Measurements from ENCODE around the gene ZNF629. TPM values are rescaled to one million over a fixed set of nuclear protein-coding genes. Genes with fewer than 3 reads are reported as not detected.

ZNF629 gene
- polyA plus RNA-seq, 2 of the 4 experiments (the other 2 are of a cell fraction), result 5.9 to 13.6 TPM

DNA sequence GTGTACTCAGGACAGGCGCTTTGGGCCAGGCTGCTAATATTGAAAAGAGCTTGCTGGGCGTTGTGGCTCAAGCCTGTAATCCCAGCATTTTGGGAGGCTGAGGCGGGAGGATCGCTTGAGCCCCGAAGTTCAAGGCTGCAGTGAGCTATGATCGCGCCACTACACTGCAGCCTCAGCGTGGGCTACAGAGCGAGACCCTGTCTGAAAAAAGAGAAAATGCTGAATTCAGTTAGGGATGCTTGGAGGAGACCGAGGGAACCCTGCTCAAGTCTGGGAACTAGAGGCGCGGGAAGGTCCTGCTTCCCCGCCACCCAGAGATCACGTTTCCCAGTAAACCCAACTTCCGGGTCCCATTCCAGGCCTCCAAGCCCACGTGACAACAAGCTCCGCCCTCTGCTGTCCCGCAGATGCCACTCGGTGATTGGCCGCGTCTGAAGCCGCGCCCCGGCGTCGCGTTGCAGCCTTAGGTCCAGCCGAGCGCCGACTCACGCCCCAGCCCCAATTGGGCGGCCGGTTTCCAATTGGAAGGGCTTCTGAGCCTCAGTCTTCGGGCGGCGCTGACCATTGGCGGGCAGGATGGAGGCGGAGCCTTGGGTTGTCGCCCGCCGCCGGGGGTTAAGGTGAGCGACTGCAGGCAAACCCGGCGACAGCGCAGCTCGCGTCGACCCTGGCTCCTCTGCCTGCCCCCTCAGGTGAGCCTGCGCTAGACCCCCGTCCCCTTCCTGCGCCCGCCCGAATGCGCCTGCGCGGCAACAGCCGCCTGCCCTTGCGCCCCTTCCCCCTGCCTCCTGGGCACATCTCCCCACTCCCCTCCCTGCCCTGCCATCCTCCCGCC is 39.0 kb downstream of the ZNF629 start, which contains the start of gene PHKG2 (continued):
- TF ChIP-seq NFE2L2 (conservative IDR thresholded peaks at IDR 0.05; ENCODE audit: low read length), result no peak
- no peak for TF ChIP-seq HEYL (CRISPR knock-in tag; IDR thresholded peaks at IDR 0.05)
- TF ChIP-seq FOSL2 (IDR thresholded peaks at IDR 0.05), result no peak
- TF ChIP-seq FOSL2 (CRISPR knock-in tag; IDR thresholded peaks at IDR 0.05), result no peak
- no peak; the same call in 1 of the 2 replicates for TF ChIP-seq HOXA7 (CRISPR knock-in tag; IDR thresholded peaks at IDR 0.05)
- TF ChIP-seq, protein P1, sequence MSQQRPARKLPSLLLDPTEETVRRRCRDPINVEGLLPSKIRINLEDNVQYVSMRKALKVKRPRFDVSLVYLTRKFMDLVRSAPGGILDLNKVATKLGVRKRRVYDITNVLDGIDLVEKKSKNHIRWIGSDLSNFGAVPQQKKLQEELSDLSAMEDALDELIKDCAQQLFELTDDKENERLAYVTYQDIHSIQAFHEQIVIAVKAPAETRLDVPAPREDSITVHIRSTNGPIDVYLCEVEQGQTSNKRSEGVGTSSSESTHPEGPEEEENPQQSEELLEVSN (IDR thresholded peaks at IDR 0.05; ENCODE audit: borderline replicate concordance, low read depth), result peak; percentile 77
- no peak for TF ChIP-seq CBX2 (IDR thresholded peaks at IDR 0.05; ENCODE audit: borderline replicate concordance, low read depth)
- TF ChIP-seq, protein P2, sequence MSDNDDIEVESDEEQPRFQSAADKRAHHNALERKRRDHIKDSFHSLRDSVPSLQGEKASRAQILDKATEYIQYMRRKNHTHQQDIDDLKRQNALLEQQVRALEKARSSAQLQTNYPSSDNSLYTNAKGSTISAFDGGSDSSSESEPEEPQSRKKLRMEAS (IDR thresholded peaks at IDR 0.05), result peak; percentile 90
- TF ChIP-seq MYC (IDR thresholded peaks at IDR 0.05; ENCODE audit: borderline replicate concordance, low read length), result no peak; the same call in 1 of the 2 replicates

DNA sequence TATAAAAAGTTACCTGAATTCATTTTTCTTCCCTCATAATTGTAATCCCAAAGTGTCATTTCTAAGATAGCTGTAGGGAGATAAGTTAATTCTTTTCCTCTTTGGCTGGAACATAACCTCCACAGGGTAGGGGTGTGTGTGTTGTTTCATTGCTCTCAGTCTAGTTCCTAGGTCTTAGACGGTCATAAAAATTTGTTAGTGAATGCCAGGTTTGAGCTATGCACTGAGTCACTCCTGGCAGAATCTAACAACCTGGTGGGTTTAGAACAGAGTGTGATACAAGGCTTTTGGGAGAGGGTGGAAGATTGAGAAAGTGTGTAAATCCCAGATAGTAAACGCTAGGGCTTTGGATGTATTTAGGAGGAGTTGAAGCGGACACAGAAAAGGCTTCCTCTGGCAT is 39.7 kb downstream of the ZNF629 start:
- H3K4me1 ChIP-seq, result peaks cover 13% of the 10 kb centered on the region
- TF ChIP-seq EP300 (IDR thresholded peaks at IDR 0.05), result no peak
- TF ChIP-seq MAZ (IDR thresholded peaks at IDR 0.05; ENCODE audit: borderline replicate concordance, low read depth, low read length), result no peak
- no peak for TF ChIP-seq TP53 (CRISPR knock-in tag; IDR thresholded peaks at IDR 0.05)
- no peak for TF ChIP-seq HOXB13 (CRISPR knock-in tag; IDR thresholded peaks at IDR 0.05; ENCODE audit: low read depth)
- no peak for TF ChIP-seq CBX2 (IDR thresholded peaks at IDR 0.05; ENCODE audit: borderline replicate concordance, low read depth)
- no peak for TF ChIP-seq ZSCAN20 (CRISPR knock-in tag; IDR thresholded peaks at IDR 0.05)
- no peak for TF ChIP-seq HOXA7 (CRISPR knock-in tag; IDR thresholded peaks at IDR 0.05)
- TF ChIP-seq BHLHE40 (IDR thresholded peaks at IDR 0.05; ENCODE audit: low read depth, low read length), result no peak
- TF ChIP-seq, protein P2 (IDR thresholded peaks at IDR 0.05), result no peak
- TF ChIP-seq, protein P3, sequence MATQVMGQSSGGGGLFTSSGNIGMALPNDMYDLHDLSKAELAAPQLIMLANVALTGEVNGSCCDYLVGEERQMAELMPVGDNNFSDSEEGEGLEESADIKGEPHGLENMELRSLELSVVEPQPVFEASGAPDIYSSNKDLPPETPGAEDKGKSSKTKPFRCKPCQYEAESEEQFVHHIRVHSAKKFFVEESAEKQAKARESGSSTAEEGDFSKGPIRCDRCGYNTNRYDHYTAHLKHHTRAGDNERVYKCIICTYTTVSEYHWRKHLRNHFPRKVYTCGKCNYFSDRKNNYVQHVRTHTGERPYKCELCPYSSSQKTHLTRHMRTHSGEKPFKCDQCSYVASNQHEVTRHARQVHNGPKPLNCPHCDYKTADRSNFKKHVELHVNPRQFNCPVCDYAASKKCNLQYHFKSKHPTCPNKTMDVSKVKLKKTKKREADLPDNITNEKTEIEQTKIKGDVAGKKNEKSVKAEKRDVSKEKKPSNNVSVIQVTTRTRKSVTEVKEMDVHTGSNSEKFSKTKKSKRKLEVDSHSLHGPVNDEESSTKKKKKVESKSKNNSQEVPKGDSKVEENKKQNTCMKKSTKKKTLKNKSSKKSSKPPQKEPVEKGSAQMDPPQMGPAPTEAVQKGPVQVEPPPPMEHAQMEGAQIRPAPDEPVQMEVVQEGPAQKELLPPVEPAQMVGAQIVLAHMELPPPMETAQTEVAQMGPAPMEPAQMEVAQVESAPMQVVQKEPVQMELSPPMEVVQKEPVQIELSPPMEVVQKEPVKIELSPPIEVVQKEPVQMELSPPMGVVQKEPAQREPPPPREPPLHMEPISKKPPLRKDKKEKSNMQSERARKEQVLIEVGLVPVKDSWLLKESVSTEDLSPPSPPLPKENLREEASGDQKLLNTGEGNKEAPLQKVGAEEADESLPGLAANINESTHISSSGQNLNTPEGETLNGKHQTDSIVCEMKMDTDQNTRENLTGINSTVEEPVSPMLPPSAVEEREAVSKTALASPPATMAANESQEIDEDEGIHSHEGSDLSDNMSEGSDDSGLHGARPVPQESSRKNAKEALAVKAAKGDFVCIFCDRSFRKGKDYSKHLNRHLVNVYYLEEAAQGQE (IDR thresholded peaks at IDR 0.05), result no peak
- no peak for TF ChIP-seq CHD2 (IDR thresholded peaks at IDR 0.05; ENCODE audit: low read length, partially characterized antibody)
- TF ChIP-seq HOXB5 (CRISPR knock-in tag; IDR thresholded peaks at IDR 0.05), result no peak
- no peak for TF ChIP-seq MAFK (IDR thresholded peaks at IDR 0.05; ENCODE audit: partially characterized antibody)
- no peak for TF ChIP-seq CBX8 (IDR thresholded peaks at IDR 0.05)
- no peak for TF ChIP-seq POLR2A (IDR thresholded peaks at IDR 0.05; ENCODE audit: low read length)
- TF ChIP-seq, protein P1 (IDR thresholded peaks at IDR 0.05; ENCODE audit: borderline replicate concordance, low read depth), result no peak
- no peak for TF ChIP-seq ZFP36 (IDR thresholded peaks at IDR 0.05; ENCODE audit: borderline replicate concordance, partially characterized antibody)
- no peak for TF ChIP-seq FOSB (CRISPR knock-in tag; IDR thresholded peaks at IDR 0.05)
- no peak for TF ChIP-seq HDAC2 (IDR thresholded peaks at IDR 0.05)
- no peak for DNase-seq (ENCODE audit: low read depth in 1 of 2, low spot score in 1 of 2)
- CTCF ChIA-PET, result interaction anchor here (1.3 to 1.6 kb wide), 3 partner anchors 9 to 67 kb away, joined by 4 to 6 read pairs (median 5); no protein-coding TSS in a partner anchor
- peak in 1 of 2 experiments; percentile 4; a peak in 1 of 6 replicates for ATAC-seq
- POLR2A ChIA-PET, result interaction anchor here (0.6 to 2.3 kb wide), 14 partner anchors 10 to 314 kb away, joined by 3 to 9 read pairs (median 4); partner anchors contain the start of genes CFAP119, RNF40 and SRCAP
- FAIRE-seq, result no peak
- peak overlapping the region; percentile 83 for H3K4me2 ChIP-seq
- peak overlapping the region; percentile 45 for H3K4me3 ChIP-seq
- peak overlapping the region; percentile 83 to 89 for H3K27ac ChIP-seq
- no peaks in the 10 kb centered on the region for H3K9me3 ChIP-seq
- 32% methylated on average over 3 of the region's 3 CpGs for WGBS (ENCODE audit: missing lambda C conversion rate)
